Measurements from ENCODE around the gene AGAP1. TPM values are rescaled to one million over a fixed set of nuclear protein-coding genes. Genes with fewer than 3 reads are reported as not detected.

The AGAP1 gene
- total and polyA plus RNA-seq, 9 donors = 5.7 to 32.2 (median 20.2) TPM

GRCh38 chr2:236017446-236017845 is 523.6 kb downstream of the AGAP1 start:
- DNase-seq = no peak
- Histone ChIP-seq H3K9me3 (no peaks in the 10 kb centered on the region), H3K36me3 (no peaks in the 10 kb centered on the region), H3K27ac (no peak overlapping the region), H3K27me3 (no peaks in the 10 kb centered on the region), H3K4me3 (no peak overlapping the region), H3K4me1 (ENCODE audit: insufficient read depth) (no peaks in the 10 kb centered on the region)
- WGBS, 3 donors = 76 to 89% (median 79%) methylated on average over 3 of the region's 3 CpGs
- intact Hi-C loops (cut with DNase I) = no loop called here
- TF ChIP-seq CTCF (IDR thresholded peaks at IDR 0.05) (no peak), POLR2A (IDR thresholded peaks at IDR 0.05) (no peak), EP300 (IDR thresholded peaks at IDR 0.05) (no peak)

- intact Hi-C loops (cut with DNase I) = no loop called here
- WGBS, 3 donors = 91 to 98% (median 94%) methylated on average over 8 of the region's 8 CpGs
- no peaks in the 10 kb centered on the region for H3K4me1 ChIP-seq (ENCODE audit: insufficient read depth)
- no peaks in the 10 kb centered on the region for H3K27me3 ChIP-seq
- no peak for DNase-seq
- no peaks in the 10 kb centered on the region for H3K9me3 ChIP-seq
- TF ChIP-seq POLR2A (IDR thresholded peaks at IDR 0.05) (no peak), EP300 (IDR thresholded peaks at IDR 0.05) (no peak), CTCF (IDR thresholded peaks at IDR 0.05) (no peak)
- no peaks in the 10 kb centered on the region for H3K36me3 ChIP-seq
- H3K4me3 ChIP-seq = no peak overlapping the region
- H3K27ac ChIP-seq = no peak overlapping the region
Observed at GRCh38 chr2:236019434-236019833, 525.6 kb downstream of the AGAP1 start.

GRCh38 chr2:236021499-236022057 is 527.7 kb downstream of the AGAP1 start:
- Histone ChIP-seq H3K4me1 (ENCODE audit: insufficient read depth) (no peaks in the 10 kb centered on the region), H3K27ac (no peak overlapping the region), H3K27me3 (no peaks in the 10 kb centered on the region), H3K9me3 (no peaks in the 10 kb centered on the region), H3K36me3 (no peaks in the 10 kb centered on the region), H3K4me3 (no peak overlapping the region)
- WGBS, 3 donors = 86 to 94% (median 92%) methylated on average over 14 of the region's 14 CpGs
- TF ChIP-seq CTCF (IDR thresholded peaks at IDR 0.05) (no peak), POLR2A (IDR thresholded peaks at IDR 0.05) (no peak), EP300 (IDR thresholded peaks at IDR 0.05) (no peak)
- intact Hi-C loops (cut with DNase I) = no loop called here
- no peak for DNase-seq

- Histone ChIP-seq H3K27ac (no peak overlapping the region), H3K36me3 (no peaks in the 10 kb centered on the region), H3K4me3 (no peak overlapping the region), H3K27me3 (no peaks in the 10 kb centered on the region), H3K9me3 (no peaks in the 10 kb centered on the region), H3K4me1 (ENCODE audit: insufficient read depth) (no peaks in the 10 kb centered on the region)
- TF ChIP-seq POLR2A (IDR thresholded peaks at IDR 0.05) (no peak), EP300 (IDR thresholded peaks at IDR 0.05) (no peak), CTCF (IDR thresholded peaks at IDR 0.05) (no peak)
- WGBS, 3 donors = 77 to 85% (median 79%) methylated on average over 5 of the region's 5 CpGs
- intact Hi-C loops (cut with DNase I) = no loop called here
- DNase-seq = no peak
Observed at GRCh38 chr2:236022128-236022527, 528.3 kb downstream of the AGAP1 start.
